GM19452 (cell line): ENCODE measurements around the gene RAB43.
A peak's percentile ranks its signal among the peaks of the same experiment; 100 is the strongest.
"Not testable (repeated sequence)": the region's sequence is repeated elsewhere in the genome, so short reads cannot be mapped to it uniquely, and the experiment has no call there.

ENCODE experiments used
- ATAC-seq: cut with Tn5 transposase; IDR thresholded peaks from one replicate; pipeline ENCODE4 v1.9.1; 2021; ENCODE audit not compliant: unreplicated experiment

RAB43 gene

DNA sequence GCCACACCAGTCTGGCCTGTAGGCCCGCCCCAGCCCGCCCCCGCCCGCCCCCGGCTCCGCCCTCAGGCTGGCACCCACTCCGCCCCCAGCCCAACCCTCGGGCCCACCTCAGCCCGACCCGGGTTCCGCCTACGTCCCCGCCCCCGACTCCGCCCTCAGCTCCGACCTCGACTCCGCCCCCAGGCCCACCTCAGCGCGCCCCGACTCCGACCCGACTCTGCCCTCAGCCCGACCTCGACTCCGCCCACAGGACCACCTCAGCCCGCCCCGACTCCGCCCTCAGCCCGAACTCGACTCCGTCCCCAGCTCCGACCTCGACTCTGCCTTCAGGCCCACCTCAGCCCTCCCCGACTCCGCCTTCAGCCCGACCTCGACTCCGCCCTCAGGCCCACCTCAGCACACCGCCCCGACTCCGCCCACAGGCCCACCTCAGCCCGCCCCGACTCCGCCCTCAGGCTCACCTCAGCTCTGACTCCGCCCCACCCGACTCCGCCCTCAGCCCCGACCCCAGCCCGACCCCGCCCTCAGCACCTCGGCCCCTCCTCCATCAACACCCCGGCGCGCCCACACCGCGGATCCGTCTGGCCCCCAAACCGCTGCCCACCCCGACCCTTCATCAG is at the start of gene RAB43:
Gene RAB43 (minus strand): TSS at position 13 of the 620 bp plus-strand sequence. CDS start 315 bp downstream, outside the sequence.
- ATAC-seq, result peak; percentile 36

DNA sequence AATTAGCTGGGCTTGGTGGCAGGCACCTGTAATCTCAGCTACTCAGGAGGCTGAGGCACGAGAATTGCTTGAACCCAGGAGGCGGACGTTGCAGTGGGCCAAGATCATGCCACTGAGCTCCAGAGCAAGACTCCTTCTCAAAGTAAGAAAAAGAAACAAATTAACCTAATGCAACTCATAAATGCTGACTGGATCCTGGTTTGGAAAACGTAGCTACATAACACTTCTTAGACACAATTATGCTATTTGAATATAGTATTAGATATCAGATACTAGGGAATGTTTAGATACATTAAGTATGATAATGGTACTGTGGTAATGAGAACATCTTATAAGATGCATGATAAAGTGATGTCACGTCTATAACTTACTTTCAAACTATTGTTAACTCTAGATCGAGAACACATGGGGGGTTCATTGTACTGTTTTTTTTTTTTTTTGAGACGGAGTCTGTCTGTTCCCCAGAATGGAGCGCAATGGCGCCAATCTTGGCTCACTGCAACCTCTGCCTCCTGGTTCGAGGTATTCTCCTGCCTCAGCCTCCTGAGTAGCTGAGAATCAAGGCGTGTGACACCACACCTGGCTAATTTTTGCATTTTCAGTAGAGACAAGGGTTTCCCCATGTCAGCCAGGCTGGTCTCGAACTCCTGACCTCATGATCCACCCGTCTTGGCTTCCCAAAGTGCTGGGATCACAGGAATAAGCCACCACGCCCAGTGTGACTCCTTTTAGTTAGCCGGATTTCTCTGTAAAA is 45.2 kb upstream of the RAB43 start:
- ATAC-seq, result no peak

DNA sequence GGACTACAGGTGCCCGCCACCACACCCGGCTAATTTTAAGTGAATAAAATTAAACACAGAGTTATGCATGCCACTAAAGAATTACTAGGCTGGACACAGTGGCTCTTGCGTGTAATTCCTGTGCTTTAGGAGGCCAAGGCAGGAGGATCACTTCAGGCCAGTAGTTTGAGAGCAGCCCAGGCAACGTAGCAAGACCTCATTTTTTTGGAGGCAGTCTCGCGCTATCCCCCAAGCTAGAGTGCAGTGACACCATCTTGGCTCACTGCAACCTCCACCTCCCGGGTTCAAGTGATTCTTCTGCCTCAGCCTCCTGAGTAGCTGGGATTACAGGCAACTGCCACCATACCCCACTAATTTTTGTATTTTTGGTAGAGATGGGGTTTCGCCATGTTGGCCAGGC is 44.0 kb upstream of the RAB43 start:
- ATAC-seq, result not testable (repeated sequence)

DNA sequence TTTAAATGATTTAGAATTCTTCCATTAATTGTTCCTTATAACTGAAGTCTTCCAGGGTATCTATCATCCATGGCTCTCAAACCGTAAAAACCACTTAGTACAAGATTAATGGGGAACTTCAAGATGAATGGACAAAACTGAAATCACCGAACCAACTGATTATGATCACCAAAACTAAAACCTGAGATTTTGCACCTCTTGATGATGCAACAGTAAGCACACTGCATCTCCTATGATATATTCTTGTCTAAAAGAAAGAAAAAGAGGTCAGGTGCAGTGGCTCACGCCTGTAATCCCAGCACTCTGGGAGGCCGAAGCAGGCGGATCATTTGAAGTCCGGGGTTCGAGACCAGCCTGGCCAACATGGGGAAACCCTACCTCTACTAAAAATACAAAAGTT is 42.9 kb upstream of the RAB43 start:
- no peak for ATAC-seq

DNA sequence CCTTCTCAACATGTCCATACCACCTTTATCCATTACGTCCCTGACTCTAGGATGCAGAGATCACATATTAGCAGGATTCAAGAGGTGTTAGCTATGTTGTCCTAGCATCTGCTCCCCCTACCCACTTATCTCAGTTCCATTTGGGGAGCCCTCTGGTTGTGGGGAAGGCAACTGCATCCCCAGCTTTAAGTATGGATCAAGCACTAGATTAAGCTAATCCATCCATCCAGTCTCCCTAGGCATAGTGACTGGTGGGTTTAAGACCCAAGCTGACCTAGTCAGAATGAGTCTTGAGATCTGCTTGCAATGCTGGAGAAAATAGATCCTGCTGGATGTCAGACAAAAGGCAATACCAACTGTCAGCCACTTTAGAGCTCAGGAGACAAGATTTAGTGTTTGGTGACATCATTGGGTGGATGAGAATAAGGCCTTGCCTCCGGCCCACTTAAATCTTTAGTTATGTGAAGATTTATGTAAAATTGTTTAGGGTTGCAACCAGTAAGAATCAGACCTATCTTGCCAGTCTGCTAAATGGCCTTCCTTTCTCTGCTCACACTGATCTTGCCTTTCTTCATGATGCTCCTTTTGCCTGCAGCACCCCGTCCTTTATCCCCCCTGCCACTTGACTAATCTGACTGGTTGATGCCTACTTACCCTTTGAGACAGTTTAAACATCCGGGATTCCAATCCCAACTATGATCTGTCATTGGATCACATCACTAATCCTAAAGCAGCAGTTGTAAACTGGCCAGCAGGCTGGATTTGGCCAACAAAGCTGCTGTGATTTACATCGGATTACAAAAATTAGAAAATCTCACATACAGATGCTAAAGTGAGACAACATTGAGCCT is 41.4 kb upstream of the RAB43 start:
- ATAC-seq, result no peak

DNA sequence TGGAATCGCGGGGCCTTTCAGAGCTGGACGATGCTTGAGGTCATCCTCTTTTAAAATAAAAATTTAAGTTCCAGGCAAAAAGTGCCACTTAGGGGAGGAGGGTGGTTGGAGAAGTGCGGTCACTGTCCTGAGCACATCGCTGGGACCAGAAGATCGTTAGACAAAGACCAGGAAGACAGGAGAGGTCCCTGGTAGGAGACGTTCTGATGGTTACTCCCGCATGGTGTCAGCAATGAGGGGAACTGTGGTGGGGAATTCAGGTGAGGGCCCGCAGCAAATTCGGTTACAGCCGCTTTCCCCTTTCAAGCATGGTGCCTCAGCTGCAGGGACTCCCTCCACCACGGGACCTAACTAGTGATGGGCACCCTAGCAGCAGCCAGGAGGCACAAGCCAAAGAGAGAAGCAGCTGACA is 40.3 kb upstream of the RAB43 start:
- ATAC-seq, result peak; percentile 8

DNA sequence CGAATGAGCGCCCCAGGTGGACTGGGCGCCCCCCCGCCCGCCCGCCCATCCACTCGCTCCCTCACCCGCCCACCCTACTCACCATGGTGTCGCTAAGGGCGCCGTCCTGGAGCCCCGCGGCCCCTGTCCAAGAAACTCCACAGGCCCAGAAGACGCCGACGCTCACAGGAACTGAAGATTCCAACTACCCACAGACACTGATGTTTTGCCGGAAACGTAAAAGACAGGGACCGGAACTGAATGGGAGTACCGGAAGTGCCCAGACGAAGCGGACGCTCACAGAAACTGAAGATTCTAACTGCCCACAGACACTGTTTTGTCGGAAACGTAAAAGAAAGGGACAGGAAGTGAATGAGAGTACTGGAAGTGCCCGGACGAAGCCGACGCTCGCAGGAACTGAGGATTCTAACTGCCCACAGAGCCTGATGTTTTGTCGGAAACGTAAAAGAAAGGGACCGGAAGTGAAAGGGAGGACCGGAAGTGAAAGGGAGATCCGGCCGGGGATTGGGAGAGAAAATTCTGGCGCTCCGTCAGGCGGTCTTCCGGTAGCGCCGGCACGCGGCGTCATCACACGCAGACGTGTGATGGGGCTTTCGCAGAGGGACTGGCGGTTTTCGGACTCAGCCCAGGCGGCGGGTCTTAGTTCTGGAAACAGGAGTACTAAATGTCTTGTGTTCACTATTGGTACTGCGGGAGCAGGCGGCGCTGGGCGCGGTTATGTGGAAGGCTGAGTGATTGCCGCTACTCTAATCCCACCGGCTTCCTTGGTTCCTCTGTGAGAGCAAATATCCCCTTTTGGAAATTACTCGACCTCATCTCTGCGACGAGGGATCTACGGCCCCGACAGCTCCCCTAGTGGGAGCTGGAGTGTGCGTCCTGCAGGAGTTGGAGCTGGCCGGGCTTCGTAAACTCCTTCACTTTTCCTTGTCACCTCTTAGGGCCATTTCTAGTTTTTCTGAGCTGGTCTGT is 39.6 kb upstream of the RAB43 start, which contains the start of gene ISY1:
Gene ISY1 (minus strand): TSS at position 173 of the 969 bp plus-strand sequence. CDS start 88 bp downstream, at position 85.
- ATAC-seq, result peak; percentile 80

DNA sequence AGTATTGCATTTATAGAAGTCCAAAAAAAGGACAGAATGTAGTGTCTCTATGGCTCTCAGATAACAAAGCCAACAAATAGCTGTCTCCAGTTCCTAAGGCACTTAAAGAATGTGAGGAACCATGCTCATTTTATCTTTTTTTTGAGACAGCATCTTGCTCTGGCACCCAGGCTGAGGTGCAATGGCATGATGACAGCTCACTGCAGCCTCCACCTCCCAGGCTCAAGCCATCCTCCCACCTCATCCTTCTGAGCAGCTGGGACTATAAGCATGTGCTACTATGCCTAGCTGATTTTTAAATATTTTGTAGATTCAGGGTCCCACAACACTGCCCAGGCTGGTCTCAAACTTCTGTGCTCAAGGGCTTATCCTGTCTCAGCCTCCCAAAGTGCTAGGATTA is 23.2 kb upstream of the RAB43 start:
- no peak for ATAC-seq

DNA sequence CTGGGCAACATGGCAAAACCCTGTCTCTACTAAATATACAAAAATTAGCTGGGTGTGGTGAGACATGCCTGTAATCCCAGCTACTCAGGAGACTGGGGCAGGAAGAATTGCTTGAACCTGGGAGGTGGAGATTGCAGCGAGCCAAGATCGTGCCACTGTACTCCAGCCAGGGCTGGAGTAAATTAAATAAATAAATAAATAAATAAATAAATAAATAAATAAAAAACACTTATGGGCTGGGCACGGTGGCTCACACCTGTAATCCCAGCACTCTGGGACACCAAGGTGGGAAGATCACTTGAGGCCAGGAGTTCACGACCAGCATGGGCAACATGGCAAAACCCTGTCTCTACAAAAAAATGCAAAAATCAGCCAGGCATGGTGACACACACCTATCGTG is 19.4 kb upstream of the RAB43 start:
- not testable (repeated sequence) for ATAC-seq

DNA sequence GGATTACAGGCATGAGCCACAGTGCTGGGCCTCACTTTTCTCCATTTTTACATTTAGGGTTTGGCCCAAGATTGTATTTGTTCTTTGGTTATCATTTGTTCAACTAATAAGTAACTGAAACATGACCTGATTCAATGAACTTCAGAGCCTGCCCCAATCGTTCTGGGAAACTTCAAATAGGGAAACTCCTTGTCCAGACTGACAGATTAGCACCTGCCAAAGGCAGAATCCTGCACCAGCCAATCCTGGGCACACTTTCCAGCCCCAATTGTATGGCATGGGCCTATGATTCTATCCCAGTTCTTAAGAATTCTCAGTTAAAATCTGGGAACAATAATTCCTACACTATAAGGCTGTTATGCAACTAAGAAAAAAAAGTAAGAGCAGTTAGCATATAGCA is 18.3 kb upstream of the RAB43 start:
- no peak for ATAC-seq

DNA sequence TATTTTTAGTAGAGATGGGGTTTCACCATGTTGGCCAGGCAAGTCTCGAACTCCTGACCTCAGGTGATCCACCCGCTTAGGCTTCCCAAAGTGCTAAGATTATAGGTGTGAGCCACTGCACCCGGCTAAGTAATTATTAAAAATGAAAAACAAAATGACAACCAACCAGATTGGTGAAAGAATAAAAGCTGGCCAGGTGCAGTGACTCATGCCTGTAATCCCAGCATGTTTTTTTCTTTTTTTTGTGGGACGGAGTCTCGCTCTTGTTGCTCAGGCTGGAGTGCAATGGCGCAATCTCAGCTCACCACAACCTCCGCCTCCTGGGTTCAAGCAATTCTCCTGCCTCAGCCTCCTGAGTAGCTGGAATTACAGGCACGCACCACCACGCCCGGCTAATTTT is 14.7 kb upstream of the RAB43 start:
- ATAC-seq, result not testable (repeated sequence)

DNA sequence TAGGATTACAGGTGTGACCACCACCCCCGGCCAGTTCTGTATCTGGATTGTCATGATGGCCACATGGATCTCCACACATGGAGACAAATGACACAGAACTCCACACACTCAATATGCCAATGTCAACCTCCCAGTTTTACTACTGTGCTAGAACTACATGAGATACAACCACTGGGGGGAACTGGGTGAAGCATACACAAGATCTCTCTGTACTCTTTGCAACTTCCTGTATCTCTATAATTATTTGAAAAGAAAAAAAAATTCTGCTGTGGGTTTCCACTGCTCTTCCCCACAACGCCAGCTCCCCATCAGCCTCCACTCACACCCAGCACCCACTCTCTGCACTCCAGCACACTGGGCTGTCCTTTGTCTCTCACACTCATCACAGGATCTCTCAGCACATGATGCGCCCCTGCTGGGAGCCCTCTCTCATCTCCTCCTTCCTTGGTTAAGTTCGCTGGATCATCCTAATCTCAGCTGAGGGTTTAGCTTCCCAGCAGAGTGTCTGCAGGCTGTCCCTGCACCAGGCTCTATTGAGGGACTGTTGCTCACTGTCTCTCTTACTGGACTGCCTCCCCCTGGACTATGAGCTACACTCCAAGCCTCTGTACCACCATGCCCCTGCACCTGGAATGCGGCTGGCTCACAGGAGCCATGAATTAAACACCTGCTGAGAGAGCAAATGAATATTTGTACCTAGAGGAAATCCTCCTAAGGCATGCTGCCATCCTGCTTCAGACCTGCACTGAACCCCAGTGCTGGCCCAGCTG is 10.7 kb upstream of the RAB43 start:
- ATAC-seq, result no peak

DNA sequence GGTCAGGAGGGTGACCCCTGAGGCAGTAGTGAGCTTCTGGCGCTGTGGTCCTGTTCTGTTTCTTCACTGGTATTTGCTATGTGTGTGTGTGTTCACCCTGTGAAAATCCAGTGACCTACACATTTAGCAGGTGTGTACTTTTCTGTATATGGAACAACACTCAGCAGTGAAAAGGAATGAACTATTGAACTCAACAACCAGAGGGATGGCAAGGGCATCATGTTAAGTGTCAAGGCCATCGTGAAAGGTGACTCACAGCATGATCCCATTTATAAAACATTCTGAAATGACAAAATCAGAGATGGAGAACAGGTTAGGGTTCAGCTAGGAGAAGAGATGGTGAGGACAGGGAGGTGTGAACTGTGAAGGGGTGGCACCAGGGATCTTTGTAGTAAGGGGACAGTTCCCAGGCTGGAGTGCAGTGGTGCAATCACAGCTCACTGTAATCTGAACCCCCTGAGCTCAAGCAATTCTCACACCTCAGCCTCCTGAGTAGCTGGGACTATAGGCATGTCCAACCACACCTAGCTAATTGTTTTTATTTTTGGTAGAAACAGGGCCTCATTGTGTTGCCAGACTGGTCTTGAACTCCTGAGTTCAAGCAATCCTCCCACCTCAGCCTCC is 10.0 kb upstream of the RAB43 start:
- ATAC-seq, result no peak

DNA sequence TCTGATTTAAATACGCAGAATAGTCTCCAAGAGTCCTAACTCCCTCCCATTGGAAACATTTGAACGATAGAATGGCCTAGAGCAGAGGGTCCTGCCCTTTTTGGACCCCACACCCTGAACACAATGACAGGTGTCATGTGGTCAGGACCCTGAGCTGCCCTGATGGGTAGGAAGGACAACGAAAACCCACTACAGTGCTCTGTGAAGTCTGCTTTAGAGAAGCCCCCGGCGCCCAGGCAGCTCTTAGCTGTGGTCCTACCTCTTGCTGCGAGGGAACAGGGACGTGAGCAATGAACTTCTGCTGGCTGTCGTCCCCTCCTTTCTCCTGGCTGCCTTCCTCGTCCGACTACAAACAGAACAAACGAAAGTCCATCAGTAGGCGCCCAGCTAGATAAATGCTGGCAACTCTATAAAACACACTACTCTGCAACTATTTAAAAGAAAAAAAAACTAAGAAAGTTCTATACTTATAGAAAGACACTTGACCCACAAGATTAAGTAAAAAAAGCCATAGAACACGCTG is 8.7 kb upstream of the RAB43 start:
- ATAC-seq, result no peak

DNA sequence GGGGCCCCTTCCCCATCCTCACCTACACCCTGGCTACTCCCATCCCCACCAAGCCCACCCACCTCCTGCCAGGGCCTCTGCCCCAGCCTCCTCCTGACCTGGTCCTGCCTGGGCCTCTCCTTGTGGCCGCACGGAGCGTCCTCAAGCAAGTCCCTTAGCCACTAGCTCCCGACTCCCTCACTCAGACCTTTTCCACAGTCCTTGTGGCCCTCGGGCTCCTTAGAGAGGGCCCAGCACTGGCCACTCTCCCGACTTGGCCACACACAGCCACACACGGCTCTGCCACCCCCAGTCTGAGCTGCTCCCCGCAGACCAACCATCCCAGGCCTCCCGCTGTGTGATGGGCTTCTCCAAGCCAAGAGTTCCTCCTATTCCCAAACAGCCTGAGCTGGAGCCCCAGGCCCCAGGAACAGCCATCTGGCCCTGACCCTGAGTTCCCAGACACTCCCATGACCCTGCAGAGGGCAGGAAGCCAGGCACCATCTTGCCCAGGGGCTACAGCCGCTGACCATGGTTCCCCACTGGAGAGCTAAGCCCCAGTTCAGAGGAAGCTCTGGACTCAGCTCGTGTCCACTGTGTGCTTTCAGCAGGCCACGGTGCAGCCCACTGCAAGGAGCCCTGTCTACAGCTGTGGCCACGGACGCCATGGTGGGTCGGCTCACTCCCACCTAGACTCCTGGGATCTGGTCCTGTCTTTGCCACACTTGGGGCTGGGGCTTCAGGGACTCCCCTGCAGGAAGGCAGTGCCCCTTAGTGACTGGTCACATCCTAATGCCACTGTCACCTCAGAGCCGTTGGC is 7.0 kb upstream of the RAB43 start:
- ATAC-seq, result no peak

DNA sequence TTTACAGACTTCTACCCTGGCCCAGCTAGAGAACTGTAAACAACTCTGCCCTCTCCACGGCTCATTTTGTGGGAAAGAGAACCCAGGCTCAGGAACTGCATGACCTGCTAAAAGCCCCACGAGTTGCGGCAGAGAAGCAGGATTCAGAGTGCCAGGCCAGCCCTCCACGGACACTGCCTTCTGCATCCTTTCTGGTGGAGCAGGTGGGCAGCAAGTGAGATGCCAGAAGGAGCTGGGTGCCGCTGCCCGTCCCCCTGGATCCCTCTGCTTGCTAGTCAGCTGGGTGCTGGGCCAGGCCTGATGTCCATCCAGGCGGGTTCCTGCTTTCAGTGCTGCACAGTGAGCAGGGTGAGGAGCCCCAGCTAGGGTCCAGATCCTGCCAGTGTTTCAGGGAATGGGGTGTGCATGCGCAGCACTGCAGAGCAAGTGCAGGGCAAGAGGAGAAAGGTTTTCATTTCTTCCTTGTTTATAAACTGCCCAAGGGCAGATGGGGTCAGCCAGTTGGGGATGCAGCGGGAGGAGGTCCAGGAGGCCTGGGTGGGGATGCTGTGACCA is 5.2 kb upstream of the RAB43 start:
- no peak for ATAC-seq

DNA sequence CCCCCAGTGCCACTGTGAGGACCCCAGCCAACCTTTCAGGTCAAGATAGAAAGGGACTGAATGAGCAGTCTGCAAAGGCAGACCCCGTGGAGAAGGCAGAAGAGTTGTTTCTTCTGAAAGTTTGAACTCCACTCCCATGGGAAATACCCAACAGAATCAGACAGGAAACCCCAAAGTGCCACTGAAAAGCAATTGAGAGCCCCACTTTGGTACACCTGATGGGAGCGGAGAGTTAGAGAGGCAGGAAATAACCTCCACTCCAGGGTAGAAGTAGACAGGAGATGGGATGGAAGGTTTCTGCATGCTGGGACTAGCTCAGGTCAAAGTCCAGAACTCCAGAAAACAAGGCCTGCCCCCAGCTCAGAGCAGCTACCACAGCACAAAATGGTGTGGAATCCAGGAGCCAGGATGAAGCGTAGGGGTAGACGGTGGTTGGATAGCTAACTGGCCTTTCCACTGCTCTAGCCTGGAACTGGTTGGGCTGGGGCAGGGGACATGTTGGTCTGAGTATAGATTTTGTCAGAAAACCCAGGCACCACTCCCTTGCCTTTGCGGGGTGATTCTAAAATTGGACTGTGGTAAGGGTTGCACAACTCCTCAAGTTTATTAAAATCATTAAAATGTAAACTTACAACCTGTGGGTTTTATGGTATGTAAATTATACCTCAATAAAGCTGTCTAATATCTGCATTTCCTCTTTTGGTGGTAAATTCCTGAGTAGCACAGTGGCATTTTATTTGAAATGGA is 1.9 kb upstream of the RAB43 start:
- ATAC-seq, result no peak
